PC-3 (cell line): Measurements from ENCODE around the gene TRABD. TPM values are rescaled to one million over a fixed set of nuclear protein-coding genes. Genes with fewer than 3 reads are reported as not detected.

ENCODE experiments used
- ATAC-seq: fragments of 200-7000 bp; cut with Tn5 transposase; 2 replicates; pipeline ENCODE4 v1.9.1; 2020; ENCODE audit warnings: mild to moderate bottlenecking, moderate library complexity
- BruUV-seq: library from RNA; stranded (reverse); fragments of 400-500 nt; replicated peaks from 2 replicates; lab custom pipeline; 2021; lab: Mats Ljungman, UMichigan
- CTCF ChIA-PET: fragments of 300-600 bp; sonication (Branson Sonifier 250); formaldehyde crosslinking; loops from one replicate; lab custom pipeline; 2022; ENCODE audit warnings: antibody characterized with exemption; lab: Charles Lee
- POLR2A ChIA-PET: fragments of 300-600 bp; sonication (Branson Sonifier 250); formaldehyde crosslinking; loops from one replicate; lab custom pipeline; 2022; ENCODE audit warnings: antibody characterized with exemption; ENCODE audit not compliant: unreplicated experiment; lab: Charles Lee
- DNase-seq: peaks from one replicate; pipeline ENCODE4 v3.0.0-alpha.2; 2015
- H2AFZ ChIP-seq: fragments of 300-600 bp; sonication (generic); 2 replicates; pipeline ENCODE4 v1.6.0; 2016; ENCODE audit warnings: antibody characterized with exemption, low read length
- H3F3A ChIP-seq: fragments of 300-600 bp; sonication (generic); one replicate; pipeline ENCODE4 v1.6.0; 2017; ENCODE audit warnings: antibody characterized with exemption, low read length, control low read depth, mild to moderate bottlenecking; ENCODE audit not compliant: unreplicated experiment
- H3K27ac ChIP-seq: fragments of 300-600 bp; sonication (generic); 2 replicates; pipeline ENCODE4 v1.5.1; 2016; ENCODE audit warnings: mild to moderate bottlenecking, low read length
- H3K27me3 ChIP-seq: fragments of 300-600 bp; sonication (generic); 2 replicates; pipeline ENCODE4 v1.6.1; 2016; ENCODE audit warnings: low read length, mixed read lengths
- H3K36me3 ChIP-seq: fragments of 300-600 bp; sonication (generic); 2 replicates; pipeline ENCODE4 v1.6.1; 2016; ENCODE audit warnings: low read depth, mixed run types, low read length, mixed read lengths
- H3K4me1 ChIP-seq: fragments of 300-600 bp; sonication (generic); 2 replicates; pipeline ENCODE4 v1.5.1; 2016; ENCODE audit warnings: low read length; ENCODE audit not compliant: insufficient read depth
- H3K4me2 ChIP-seq: fragments of 300-600 bp; sonication (generic); 2 replicates; pipeline ENCODE4 v1.6.0; 2016; ENCODE audit warnings: low read length
- H3K4me3 ChIP-seq: fragments of 300-600 bp; sonication (generic); 2 replicates; pipeline ENCODE4 v1.5.1; 2016; ENCODE audit warnings: mild to moderate bottlenecking, low read length, mixed read lengths
- H3K79me2 ChIP-seq: fragments of 300-600 bp; sonication (generic); 2 replicates; pipeline ENCODE4 v1.6.1; 2017; ENCODE audit warnings: low read length, mixed read lengths
- H3K9ac ChIP-seq: fragments of 300-600 bp; sonication (generic); 2 replicates; pipeline ENCODE4 v1.6.0; 2016; ENCODE audit warnings: mild to moderate bottlenecking, low read length
- H3K9me2 ChIP-seq: fragments of 300-600 bp; sonication (generic); replicated peaks from 2 replicates; pipeline ENCODE4 v1.6.1; 2016; ENCODE audit warnings: mixed run types, low read length, mixed read lengths
- H3K9me3 ChIP-seq: fragments of 300-600 bp; sonication (generic); 2 replicates; pipeline ENCODE4 v1.6.1; 2016; ENCODE audit warnings: low read length, mixed read lengths
- H4K20me1 ChIP-seq: fragments of 300-600 bp; sonication (generic); 2 replicates; pipeline ENCODE4 v1.6.1; 2016; ENCODE audit warnings: low read length, mixed read lengths
- EZH2 ChIP-seq: fragments of 300-600 bp; sonication (generic); IDR thresholded peaks from one replicate; pipeline ENCODE4 v1.6.1; 2017; ENCODE audit warnings: antibody characterized with exemption, mild to moderate bottlenecking, low read length; ENCODE audit not compliant: unreplicated experiment
- EZH2phosphoT487 ChIP-seq: fragments of 300-600 bp; sonication (generic); IDR thresholded peaks from 2 replicates; pipeline ENCODE4 v1.6.1; 2018; ENCODE audit warnings: mild to moderate bottlenecking, antibody characterized with exemption, low read length, borderline replicate concordance
- intact Hi-C: fragments of 100-400 bp; cut with micrococcal nuclease; formaldehyde crosslinking; loops from 2 replicates; pipeline ENCODE4 v1.9.0; 2023
- total RNA-seq: library from RNA; depleted of rRNA; stranded (reverse); fragments of >200 nt; gene quantifications from 2 replicates; pipeline ENCODE4 v1.2.3, GENCODE V29; 2014
- TF ChIP-seq, protein P1 (sequence below): fragments of 300-600 bp; sonication (generic); conservative IDR thresholded peaks from 2 replicates; pipeline ENCODE4 v1.5.1; 2017; ENCODE audit warnings: antibody characterized with exemption, low read depth, mild to moderate bottlenecking, low read length

TRABD gene
- total RNA-seq, 1 experiment from 2014 or later = 53.4 TPM

DNA sequence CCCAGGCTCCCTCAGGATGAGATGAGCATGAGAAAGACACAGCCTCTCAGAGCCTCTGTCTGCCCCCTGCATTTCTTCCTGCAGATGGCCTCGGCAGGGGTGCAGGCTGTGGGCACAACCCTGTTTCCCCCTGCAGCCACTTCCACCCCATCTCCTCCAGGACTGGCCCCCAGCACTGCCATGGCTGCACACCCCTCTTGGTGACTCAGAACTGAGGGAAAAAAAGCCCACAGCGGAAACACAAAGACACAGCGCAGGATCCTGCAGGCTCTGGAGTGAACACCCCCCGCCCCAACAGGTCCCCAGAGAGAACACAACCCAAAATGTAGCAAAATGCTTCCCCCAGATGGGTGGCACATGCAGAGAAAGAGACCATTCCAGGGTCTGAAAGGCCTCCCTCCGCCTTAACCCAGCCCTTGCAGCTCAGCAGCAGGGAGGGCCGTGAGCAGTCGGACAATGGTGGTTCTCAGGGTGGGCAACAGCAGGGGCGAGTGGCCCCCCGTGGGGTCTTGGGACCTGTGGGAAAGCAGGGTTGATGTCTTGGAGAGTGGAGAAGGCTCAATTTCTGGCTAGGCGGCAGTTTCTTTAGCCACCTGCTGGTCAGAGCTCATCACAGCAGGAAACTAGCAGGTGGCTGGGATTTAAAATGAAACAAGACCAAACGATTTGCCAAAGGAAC is 51.2 kb downstream of the TRABD start:
- ChIA-PET CTCF (interaction anchor here (0.5 to 0.6 kb wide), 3 partner anchors 30 to 290 kb away, joined by 3 to 6 read pairs (median 4); no protein-coding TSS in a partner anchor), POLR2A (no interaction called here)
- H3K4me2 ChIP-seq = no peak overlapping the region
- no peak overlapping the region for H3K4me3 ChIP-seq
- no peaks in the 10 kb centered on the region for H3K9me2 ChIP-seq
- ATAC-seq (no peak), DNase-seq (peak; percentile 33)
- H3K27me3 ChIP-seq = no peaks in the 10 kb centered on the region
- no peak for TF ChIP-seq EZH2
- TF ChIP-seq, protein P1, sequence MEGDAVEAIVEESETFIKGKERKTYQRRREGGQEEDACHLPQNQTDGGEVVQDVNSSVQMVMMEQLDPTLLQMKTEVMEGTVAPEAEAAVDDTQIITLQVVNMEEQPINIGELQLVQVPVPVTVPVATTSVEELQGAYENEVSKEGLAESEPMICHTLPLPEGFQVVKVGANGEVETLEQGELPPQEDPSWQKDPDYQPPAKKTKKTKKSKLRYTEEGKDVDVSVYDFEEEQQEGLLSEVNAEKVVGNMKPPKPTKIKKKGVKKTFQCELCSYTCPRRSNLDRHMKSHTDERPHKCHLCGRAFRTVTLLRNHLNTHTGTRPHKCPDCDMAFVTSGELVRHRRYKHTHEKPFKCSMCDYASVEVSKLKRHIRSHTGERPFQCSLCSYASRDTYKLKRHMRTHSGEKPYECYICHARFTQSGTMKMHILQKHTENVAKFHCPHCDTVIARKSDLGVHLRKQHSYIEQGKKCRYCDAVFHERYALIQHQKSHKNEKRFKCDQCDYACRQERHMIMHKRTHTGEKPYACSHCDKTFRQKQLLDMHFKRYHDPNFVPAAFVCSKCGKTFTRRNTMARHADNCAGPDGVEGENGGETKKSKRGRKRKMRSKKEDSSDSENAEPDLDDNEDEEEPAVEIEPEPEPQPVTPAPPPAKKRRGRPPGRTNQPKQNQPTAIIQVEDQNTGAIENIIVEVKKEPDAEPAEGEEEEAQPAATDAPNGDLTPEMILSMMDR = peak; percentile 63
- no peak for TF ChIP-seq EZH2phosphoT487
- no peak overlapping the region for H3K27ac ChIP-seq
- BruUV-seq = no TSS peak
- H3K79me2 ChIP-seq = peaks cover 52% of the 10 kb centered on the region
- no peak overlapping the region for H2AFZ ChIP-seq
- intact Hi-C loops = no loop called here
- H3K9ac ChIP-seq = no peak overlapping the region
- H3K9me3 ChIP-seq = no peaks in the 10 kb centered on the region
- no peaks in the 10 kb centered on the region; the same call in 1 of the 2 replicates for H3K36me3 ChIP-seq
- H3K4me1 ChIP-seq = no peaks in the 10 kb centered on the region
- H3F3A ChIP-seq = no peaks in the 10 kb centered on the region
- H4K20me1 ChIP-seq = no peaks in the 10 kb centered on the region

DNA sequence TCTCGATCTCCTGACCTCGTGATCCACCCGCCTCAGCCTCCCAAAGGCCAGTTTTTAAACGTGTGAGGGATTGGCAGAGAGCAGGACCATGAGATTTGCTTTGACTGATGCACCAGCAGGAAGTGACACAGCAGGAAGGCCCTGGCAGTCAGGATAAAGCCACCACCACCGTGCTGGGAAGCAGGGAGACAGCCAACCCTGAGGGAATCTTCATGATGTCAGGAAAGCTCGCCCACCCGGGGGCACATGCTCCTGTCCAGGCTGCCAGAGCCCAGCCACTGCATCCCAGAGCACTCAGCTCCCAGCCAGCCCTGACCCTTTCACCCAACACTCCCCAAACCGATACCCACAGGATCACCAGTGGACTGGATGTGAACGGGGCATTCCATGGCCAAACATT is 53.0 kb downstream of the TRABD start:
- no peaks in the 10 kb centered on the region for H3K27me3 ChIP-seq
- no peak overlapping the region for H3K27ac ChIP-seq
- intact Hi-C loops = no loop called here
- POLR2A ChIA-PET = no interaction called here
- H4K20me1 ChIP-seq = no peaks in the 10 kb centered on the region
- TF ChIP-seq EZH2 = no peak
- TF ChIP-seq, protein P1 = no peak
- TF ChIP-seq EZH2phosphoT487 = no peak
- no peaks in the 10 kb centered on the region for H3F3A ChIP-seq
- ATAC-seq (no peak), DNase-seq (no peak)
- CTCF ChIA-PET = no interaction called here
- H3K4me2 ChIP-seq = no peak overlapping the region
- no peaks in the 10 kb centered on the region for H3K9me2 ChIP-seq
- H3K9ac ChIP-seq = no peak overlapping the region
- no peak overlapping the region for H3K4me3 ChIP-seq
- H3K36me3 ChIP-seq = no peaks in the 10 kb centered on the region; the same call in 1 of the 2 replicates
- no peak overlapping the region for H2AFZ ChIP-seq
- H3K79me2 ChIP-seq = peaks cover 70% of the 10 kb centered on the region
- no peaks in the 10 kb centered on the region for H3K9me3 ChIP-seq
- no peaks in the 10 kb centered on the region for H3K4me1 ChIP-seq
- BruUV-seq = no TSS peak

DNA sequence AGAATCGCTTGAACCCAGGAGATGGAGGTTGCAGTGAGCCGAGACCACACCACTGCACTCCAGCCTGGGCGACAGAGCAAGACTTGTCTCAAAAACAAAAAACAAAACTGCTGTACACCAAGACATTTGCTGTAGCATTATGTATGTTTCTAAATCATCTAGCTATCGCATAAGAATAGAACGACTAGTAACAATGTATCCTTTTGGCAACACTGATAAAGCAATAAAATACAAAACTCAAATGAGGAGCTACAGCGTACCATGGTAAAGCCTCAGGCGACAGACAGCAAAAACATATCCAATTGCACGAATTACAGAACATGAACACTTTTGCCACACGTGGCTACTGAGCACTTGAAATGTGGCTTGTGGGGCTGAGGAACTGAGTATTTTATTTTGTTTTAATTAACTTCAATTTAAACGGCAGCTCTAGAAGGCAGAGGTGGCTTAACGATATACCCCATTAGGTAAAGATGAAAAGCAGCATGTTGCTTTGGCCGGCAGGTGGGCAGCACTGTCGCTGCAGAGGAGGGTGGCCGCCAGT is 56.8 kb downstream of the TRABD start:
- no peaks in the 10 kb centered on the region for H3K9me2 ChIP-seq
- peaks cover 65% of the 10 kb centered on the region for H3K79me2 ChIP-seq
- peak overlapping the region; percentile 97; the same call in 1 of the 2 replicates for H3K9ac ChIP-seq
- no peaks in the 10 kb centered on the region for H3K27me3 ChIP-seq
- H3K4me2 ChIP-seq = peak overlapping the region; percentile 99
- H3K36me3 ChIP-seq = no peaks in the 10 kb centered on the region; the same call in 1 of the 2 replicates
- intact Hi-C loops = no loop called here
- no peaks in the 10 kb centered on the region for H3K9me3 ChIP-seq
- TF ChIP-seq EZH2phosphoT487 = no peak
- no peak for TF ChIP-seq EZH2
- TF ChIP-seq, protein P1 = no peak
- H3K4me3 ChIP-seq = peak overlapping the region; percentile 99
- no peaks in the 10 kb centered on the region for H4K20me1 ChIP-seq
- ATAC-seq (no peak), DNase-seq (peak; percentile 18)
- H3K27ac ChIP-seq = no peak overlapping the region
- H3F3A ChIP-seq = no peaks in the 10 kb centered on the region
- BruUV-seq = no TSS peak
- peaks cover 9% of the 10 kb centered on the region; the same call in 1 of the 2 replicates for H3K4me1 ChIP-seq
- CTCF ChIA-PET = no interaction called here
- POLR2A ChIA-PET = no interaction called here
- H2AFZ ChIP-seq = no peak overlapping the region
